Measurements from ENCODE around the gene NRIP3. TPM values are rescaled to one million over a fixed set of nuclear protein-coding genes. Genes with fewer than 3 reads are reported as not detected.
"Not testable (repeated sequence)": the region's sequence is repeated elsewhere in the genome, so short reads cannot be mapped to it uniquely, and the experiment has no call there.

NRIP3 gene
- total and polyA plus RNA-seq, 5 donors from 2014 or later: 0.38 to 3.4 (median 0.63) TPM; not detected in 1

- Mint-ChIP-seq H3K27ac (no peak overlapping the region), H3K36me3 (no peaks in the 10 kb centered on the region), H3K4me1 (peaks cover 0 to 5% (median under 1%) of the 10 kb centered on the region in 4 donors), H3K9me3 (peaks cover 0 to 3% (median 0%) of the 10 kb centered on the region in 7 donors), H3K4me3 (no peak overlapping the region), H3K27me3 (peaks cover 22% of the 10 kb centered on the region)
- DNase-seq: no peak
- H3K27ac ChIP-seq (ENCODE audit: insufficient read depth, low read length, poor library complexity, severe bottlenecking): no peak overlapping the region
- peaks cover 7% of the 10 kb centered on the region for H3K27me3 ChIP-seq (ENCODE audit: control insufficient read depth, insufficient read depth, low read length)
- H3K9me3 ChIP-seq (ENCODE audit: control insufficient read depth in 2 of 2, low read length in 2 of 2): no peaks in the 10 kb centered on the region
- H3K36me3 ChIP-seq (ENCODE audit: control insufficient read depth, insufficient read depth, low read length): no peaks in the 10 kb centered on the region
- no peak for ATAC-seq (ENCODE audit: low read depth in 2 of 2)
- H3K4me3 ChIP-seq (ENCODE audit: low read depth, low read length): no peak overlapping the region
- H3K4me1 ChIP-seq (ENCODE audit: control insufficient read depth, insufficient read depth, low read length, poor library complexity, severe bottlenecking): no peaks in the 10 kb centered on the region
Measured at GRCh38 chr11:9014826-9015225, 11.0 kb upstream of the NRIP3 start.

DNA sequence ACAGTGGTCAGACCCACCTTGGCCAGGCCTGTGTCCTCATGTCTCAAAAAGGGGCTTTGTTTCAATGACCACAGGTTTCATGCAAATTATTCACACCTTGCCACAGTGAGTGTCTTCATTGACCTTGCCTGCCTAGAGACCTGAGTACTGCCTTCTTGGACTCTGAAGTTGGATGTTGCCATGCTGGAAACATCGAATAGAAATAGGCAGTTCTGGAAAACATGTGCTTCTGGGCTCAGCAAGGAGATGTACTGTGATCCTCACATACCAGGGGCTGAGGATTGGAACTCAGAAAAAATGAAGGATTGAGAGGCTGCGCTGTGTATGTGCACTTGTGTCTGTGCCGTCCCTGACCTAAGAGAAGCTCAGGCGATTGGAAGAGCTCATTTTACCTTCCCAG lies 9.6 kb upstream of the NRIP3 start:
- Histone ChIP-seq H3K27ac (ENCODE audit: insufficient read depth, low read length, poor library complexity, severe bottlenecking) (no peak overlapping the region), H3K9me3 (ENCODE audit: control insufficient read depth in 2 of 2, low read length in 2 of 2) (no peaks in the 10 kb centered on the region), H3K36me3 (ENCODE audit: control insufficient read depth, insufficient read depth, low read length) (no peaks in the 10 kb centered on the region), H3K27me3 (ENCODE audit: control insufficient read depth, insufficient read depth, low read length) (peaks cover 8% of the 10 kb centered on the region), H3K4me3 (ENCODE audit: low read depth, low read length) (no peak overlapping the region), H3K4me1 (ENCODE audit: control insufficient read depth, insufficient read depth, low read length, poor library complexity, severe bottlenecking) (no peaks in the 10 kb centered on the region)
- H3K4me1 Mint-ChIP-seq: peaks cover 0 to 5% (median under 1%) of the 10 kb centered on the region in 4 donors
- H3K9me3 Mint-ChIP-seq: peaks cover 0 to 3% (median 0%) of the 10 kb centered on the region in 7 donors
- H3K27ac Mint-ChIP-seq: no peak overlapping the region
- DNase-seq (no peak), ATAC-seq (ENCODE audit: low read depth in 2 of 2) (no peak)
- H3K36me3 Mint-ChIP-seq: no peaks in the 10 kb centered on the region
- no peak overlapping the region for H3K4me3 Mint-ChIP-seq
- peaks cover 28% of the 10 kb centered on the region for H3K27me3 Mint-ChIP-seq

GRCh38 chr11:9009538-9009937 lies 5.7 kb upstream of the NRIP3 start:
- not testable (repeated sequence) for H3K4me1 Mint-ChIP-seq; H3K4me3 ChIP-seq (ENCODE audit: low read depth, low read length); ATAC-seq (ENCODE audit: low read depth in 2 of 2); H3K4me3 Mint-ChIP-seq; H3K9me3 Mint-ChIP-seq; H3K27ac Mint-ChIP-seq; DNase-seq; H3K9me3 ChIP-seq (ENCODE audit: control insufficient read depth in 2 of 2, low read length in 2 of 2); H3K4me1 ChIP-seq (ENCODE audit: control insufficient read depth, insufficient read depth, low read length, poor library complexity, severe bottlenecking); H3K27ac ChIP-seq (ENCODE audit: insufficient read depth, low read length, poor library complexity, severe bottlenecking); H3K36me3 Mint-ChIP-seq; H3K36me3 ChIP-seq (ENCODE audit: control insufficient read depth, insufficient read depth, low read length)
- peaks cover 64% of the 10 kb centered on the region for H3K27me3 Mint-ChIP-seq
- peaks cover 25% of the 10 kb centered on the region for H3K27me3 ChIP-seq (ENCODE audit: control insufficient read depth, insufficient read depth, low read length)

GRCh38 chr11:9008661-9009060 lies 4.9 kb upstream of the NRIP3 start:
- Mint-ChIP-seq H3K27ac (no peak overlapping the region), H3K27me3 (peaks cover 64% of the 10 kb centered on the region), H3K9me3 (peaks cover 0 to 3% (median 0%) of the 10 kb centered on the region in 7 donors), H3K4me1 (peaks cover 0 to 10% (median 6%) of the 10 kb centered on the region in 4 donors), H3K4me3 (no peak overlapping the region), H3K36me3 (no peaks in the 10 kb centered on the region)
- Histone ChIP-seq H3K4me1 (ENCODE audit: control insufficient read depth, insufficient read depth, low read length, poor library complexity, severe bottlenecking) (peaks cover 11% of the 10 kb centered on the region), H3K9me3 (ENCODE audit: control insufficient read depth in 2 of 2, low read length in 2 of 2) (no peaks in the 10 kb centered on the region), H3K36me3 (ENCODE audit: control insufficient read depth, insufficient read depth, low read length) (no peaks in the 10 kb centered on the region), H3K27ac (ENCODE audit: insufficient read depth, low read length, poor library complexity, severe bottlenecking) (no peak overlapping the region), H3K4me3 (ENCODE audit: low read depth, low read length) (no peak overlapping the region), H3K27me3 (ENCODE audit: control insufficient read depth, insufficient read depth, low read length) (peaks cover 25% of the 10 kb centered on the region)
- DNase-seq: no peak
- ATAC-seq (ENCODE audit: low read depth in 2 of 2): no peak

DNA sequence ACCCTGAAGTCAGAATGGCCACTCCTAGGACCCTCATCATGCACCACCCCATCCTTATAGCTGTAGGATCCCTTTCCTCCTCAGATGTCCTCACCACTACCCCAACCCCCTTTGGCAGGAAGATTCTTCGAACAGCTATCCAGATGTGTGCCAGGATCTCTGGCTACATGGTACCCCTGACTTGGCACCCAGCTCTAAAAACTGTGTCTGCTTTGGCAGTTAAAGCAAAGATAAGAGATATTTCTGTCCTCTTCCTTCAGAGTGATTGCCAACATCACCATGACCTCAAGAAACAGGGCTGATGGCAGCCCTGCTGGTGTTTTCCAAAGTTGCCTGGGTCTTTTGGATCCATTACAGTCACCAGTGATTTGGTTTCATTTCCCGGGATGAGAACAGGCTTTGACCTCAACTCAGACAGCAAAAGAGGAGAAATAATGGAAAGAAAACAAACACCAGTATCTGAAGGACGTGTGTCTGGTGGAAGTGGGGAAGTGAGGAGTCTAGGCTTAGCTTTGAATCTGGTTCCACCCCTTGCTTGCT lies 4.3 kb upstream of the NRIP3 start:
- Mint-ChIP-seq H3K27me3 (peaks cover 66% of the 10 kb centered on the region), H3K36me3 (no peaks in the 10 kb centered on the region), H3K27ac (no peak overlapping the region), H3K9me3 (peaks cover 0 to 5% (median 0%) of the 10 kb centered on the region in 7 donors), H3K4me3 (no peak overlapping the region), H3K4me1 (peaks cover 0 to 14% (median 7%) of the 10 kb centered on the region in 4 donors)
- no peak for ATAC-seq (ENCODE audit: low read depth in 2 of 2)
- DNase-seq: no peak
- peaks cover 23% of the 10 kb centered on the region for H3K27me3 ChIP-seq (ENCODE audit: control insufficient read depth, insufficient read depth, low read length)
- peaks cover 16% of the 10 kb centered on the region for H3K4me1 ChIP-seq (ENCODE audit: control insufficient read depth, insufficient read depth, low read length, poor library complexity, severe bottlenecking)
- H3K27ac ChIP-seq (ENCODE audit: insufficient read depth, low read length, poor library complexity, severe bottlenecking): no peak overlapping the region
- no peaks in the 10 kb centered on the region for H3K9me3 ChIP-seq (ENCODE audit: control insufficient read depth in 2 of 2, low read length in 2 of 2)
- no peak overlapping the region for H3K4me3 ChIP-seq (ENCODE audit: low read depth, low read length)
- H3K36me3 ChIP-seq (ENCODE audit: control insufficient read depth, insufficient read depth, low read length): no peaks in the 10 kb centered on the region

DNA sequence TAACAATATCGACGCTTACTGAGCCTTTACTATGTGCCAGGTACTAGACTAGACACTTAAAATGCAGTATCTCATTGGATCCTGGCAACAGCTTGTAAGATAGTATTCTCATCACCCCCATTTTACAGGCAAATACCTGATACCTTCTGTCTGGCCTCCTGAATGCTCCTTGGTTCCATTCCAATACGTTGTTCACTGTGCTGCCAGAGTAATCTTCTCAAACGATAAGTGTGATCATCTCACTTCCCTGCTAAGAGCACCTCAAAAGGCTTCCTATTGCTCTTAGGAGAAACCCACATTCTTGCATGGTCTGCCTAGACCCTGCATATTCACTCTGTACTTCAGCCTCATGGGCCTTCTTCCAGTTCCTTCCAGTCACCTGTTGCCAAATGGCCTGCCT lies 1.3 kb upstream of the NRIP3 start:
- Mint-ChIP-seq H3K9me3 (peaks cover 0 to 5% (median 0%) of the 10 kb centered on the region in 7 donors), H3K27ac (no peak overlapping the region), H3K36me3 (no peaks in the 10 kb centered on the region), H3K4me1 (peaks cover 0 to 22% (median 7%) of the 10 kb centered on the region in 4 donors), H3K27me3 (peaks cover 75% of the 10 kb centered on the region), H3K4me3 (peak overlapping the region; percentile 66 to 84 (median 75))
- ATAC-seq (ENCODE audit: low read depth in 2 of 2) (no peak), DNase-seq (no peak)
- H3K4me3 ChIP-seq (ENCODE audit: low read depth, low read length): no peak overlapping the region
- peaks cover 20% of the 10 kb centered on the region for H3K4me1 ChIP-seq (ENCODE audit: control insufficient read depth, insufficient read depth, low read length, poor library complexity, severe bottlenecking)
- peaks cover 48% of the 10 kb centered on the region for H3K27me3 ChIP-seq (ENCODE audit: control insufficient read depth, insufficient read depth, low read length)
- no peaks in the 10 kb centered on the region for H3K36me3 ChIP-seq (ENCODE audit: control insufficient read depth, insufficient read depth, low read length)
- H3K9me3 ChIP-seq (ENCODE audit: control insufficient read depth in 2 of 2, low read length in 2 of 2): no peaks in the 10 kb centered on the region
- no peak overlapping the region for H3K27ac ChIP-seq (ENCODE audit: insufficient read depth, low read length, poor library complexity, severe bottlenecking)

DNA sequence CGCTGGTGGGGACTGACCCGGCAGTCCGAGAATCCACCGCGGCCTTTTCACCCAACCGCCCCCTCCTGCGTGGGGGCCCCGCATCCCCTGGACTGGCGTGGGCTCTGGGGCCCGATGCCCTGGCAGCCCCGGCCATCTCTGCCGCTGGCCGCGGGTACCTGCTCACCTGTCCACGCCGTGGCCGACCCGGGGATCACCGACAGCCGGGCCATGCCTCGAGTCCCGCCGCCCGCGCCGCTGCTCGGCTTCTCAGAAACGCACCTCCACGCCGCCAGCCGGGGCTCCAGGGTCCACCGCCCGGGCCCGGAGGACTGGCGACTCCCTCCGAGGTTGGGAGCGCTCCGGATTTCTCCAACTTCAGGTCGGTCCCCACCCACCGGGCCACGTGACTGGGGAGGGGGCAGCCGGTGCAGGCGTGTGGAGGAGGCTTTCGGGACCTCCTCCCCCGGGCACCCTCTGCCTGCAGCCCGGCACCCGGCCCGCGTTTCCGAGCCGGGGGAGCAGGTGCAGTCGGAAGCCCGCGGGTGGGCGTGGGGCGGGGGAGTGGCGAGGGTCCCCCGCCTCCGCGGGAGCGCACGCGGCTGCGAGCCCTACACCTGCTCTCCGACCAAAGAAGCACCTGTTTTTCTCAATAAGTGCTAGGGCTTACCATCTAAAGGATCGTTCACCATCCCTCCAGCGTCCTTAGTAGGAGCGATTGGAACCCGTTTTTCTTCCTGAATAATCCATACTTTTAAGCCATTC lies 554 bp upstream of the NRIP3 start:
- Histone ChIP-seq H3K4me1 (ENCODE audit: control insufficient read depth, insufficient read depth, low read length, poor library complexity, severe bottlenecking) (peaks cover 20% of the 10 kb centered on the region), H3K36me3 (ENCODE audit: control insufficient read depth, insufficient read depth, low read length) (no peaks in the 10 kb centered on the region), H3K27ac (ENCODE audit: insufficient read depth, low read length, poor library complexity, severe bottlenecking) (no peak overlapping the region), H3K9me3 (ENCODE audit: control insufficient read depth in 2 of 2, low read length in 2 of 2) (no peaks in the 10 kb centered on the region), H3K27me3 (ENCODE audit: control insufficient read depth, insufficient read depth, low read length) (peaks cover 55% of the 10 kb centered on the region), H3K4me3 (ENCODE audit: low read depth, low read length) (no peak overlapping the region)
- H3K27ac Mint-ChIP-seq: no peak overlapping the region
- H3K36me3 Mint-ChIP-seq: no peaks in the 10 kb centered on the region
- no peak for ATAC-seq (ENCODE audit: low read depth in 2 of 2)
- H3K9me3 Mint-ChIP-seq: peaks cover 0 to 5% (median 0%) of the 10 kb centered on the region in 7 donors
- DNase-seq: peak in 2 of 3 donors; percentile 22 to 23
- peaks cover 0 to 22% (median 7%) of the 10 kb centered on the region in 4 donors for H3K4me1 Mint-ChIP-seq
- H3K27me3 Mint-ChIP-seq: peaks cover 75% of the 10 kb centered on the region
- H3K4me3 Mint-ChIP-seq: peak overlapping the region; percentile 66 to 84 (median 75)
